GM19324 (cell line): ENCODE data around the gene AHCYL1.

Experiments used
- ATAC-seq: cut with Tn5 transposase; IDR thresholded peaks from one replicate; pipeline ENCODE4 v1.9.1; 2021; ENCODE audit warnings: mild to moderate bottlenecking, moderate library complexity; ENCODE audit not compliant: unreplicated experiment, low FRiP score

The AHCYL1 gene

DNA sequence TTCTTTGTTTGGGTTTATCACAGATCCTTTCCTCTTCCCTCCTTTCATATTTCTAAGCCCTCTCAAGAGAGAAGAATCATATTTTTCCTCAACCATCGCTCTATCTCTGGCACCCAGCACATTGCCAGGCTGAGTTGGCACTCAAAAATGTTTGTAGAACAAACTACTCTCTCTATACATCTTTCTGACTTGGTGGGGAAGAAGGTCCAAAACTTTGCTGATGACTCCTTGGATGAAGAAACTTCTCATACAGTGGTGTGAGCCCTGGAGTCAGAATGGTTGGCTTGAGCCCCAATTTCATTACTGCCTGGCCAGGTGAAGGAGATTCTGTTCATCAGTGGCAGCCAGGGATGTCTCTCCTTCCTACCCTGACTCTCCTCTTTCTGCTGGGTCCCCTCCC is 74.0 kb downstream of the AHCYL1 start:
- ATAC-seq: no peak

GRCh38 chr1:110059133-110059863 is 74.7 kb downstream of the AHCYL1 start:
- ATAC-seq: no peak

DNA sequence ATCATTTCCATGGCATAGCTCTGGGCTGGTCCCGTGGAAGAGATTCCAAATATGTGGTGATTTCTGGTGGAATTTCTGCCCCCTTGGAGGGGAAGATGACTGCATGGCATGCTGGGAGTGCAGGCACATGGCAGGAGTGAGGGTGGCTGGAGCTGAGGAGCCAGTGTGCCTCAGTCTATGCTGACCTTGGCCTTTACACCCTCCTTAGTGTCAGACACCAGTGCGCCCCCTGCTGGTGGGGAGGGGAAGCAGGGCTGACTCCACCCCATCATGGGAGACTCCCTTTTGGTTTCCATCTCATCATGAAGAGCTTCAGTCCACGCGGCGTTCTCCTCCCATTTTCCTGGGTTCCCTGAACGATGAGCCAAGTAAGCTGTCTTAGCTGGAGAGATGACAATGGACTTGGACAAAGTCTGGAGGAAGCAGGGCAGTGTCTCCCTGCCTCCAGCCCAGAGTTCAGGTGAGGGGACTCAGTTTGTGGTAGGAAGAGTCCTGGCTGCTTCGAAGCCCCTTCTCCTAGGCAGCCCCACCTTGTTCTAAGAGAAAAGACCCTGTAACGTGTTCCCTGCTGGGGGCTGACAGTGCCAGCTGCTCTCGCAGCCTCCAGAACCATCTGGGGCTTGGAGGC is 75.6 kb downstream of the AHCYL1 start:
- no peak for ATAC-seq

GRCh38 chr1:110060662-110061060 is 76.1 kb downstream of the AHCYL1 start:
- ATAC-seq: no peak

DNA sequence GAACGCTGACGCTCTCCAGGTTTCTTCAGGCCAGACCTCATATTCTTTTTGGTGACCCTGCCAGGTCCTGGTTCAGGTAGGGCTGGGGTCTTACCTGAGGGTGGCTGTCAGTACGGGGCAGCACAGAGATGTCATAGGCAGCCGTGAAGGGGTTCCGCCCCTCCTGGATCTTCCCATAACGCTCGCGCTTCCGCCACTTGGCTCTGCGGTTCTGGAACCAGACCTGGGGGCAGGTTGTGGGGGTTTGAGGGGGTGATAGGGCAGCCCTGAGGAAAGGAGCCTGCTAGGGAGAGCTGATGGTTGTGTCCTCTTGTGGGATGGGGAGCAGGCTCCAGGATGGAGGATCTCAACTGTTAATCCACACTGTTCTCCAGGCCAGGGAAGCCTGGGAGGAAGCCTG is 76.8 kb downstream of the AHCYL1 start:
- ATAC-seq: no peak

- ATAC-seq: no peak
Observed at GRCh38 chr1:110062612-110063011, 78.0 kb downstream of the AHCYL1 start.

GRCh38 chr1:110063781-110064180 is 79.2 kb downstream of the AHCYL1 start:
- ATAC-seq: no peak

- ATAC-seq: no peak
Observed at GRCh38 chr1:110064576-110065337, 80.2 kb downstream of the AHCYL1 start.

GRCh38 chr1:110065841-110066240 is 81.3 kb downstream of the AHCYL1 start:
- ATAC-seq: no peak

DNA sequence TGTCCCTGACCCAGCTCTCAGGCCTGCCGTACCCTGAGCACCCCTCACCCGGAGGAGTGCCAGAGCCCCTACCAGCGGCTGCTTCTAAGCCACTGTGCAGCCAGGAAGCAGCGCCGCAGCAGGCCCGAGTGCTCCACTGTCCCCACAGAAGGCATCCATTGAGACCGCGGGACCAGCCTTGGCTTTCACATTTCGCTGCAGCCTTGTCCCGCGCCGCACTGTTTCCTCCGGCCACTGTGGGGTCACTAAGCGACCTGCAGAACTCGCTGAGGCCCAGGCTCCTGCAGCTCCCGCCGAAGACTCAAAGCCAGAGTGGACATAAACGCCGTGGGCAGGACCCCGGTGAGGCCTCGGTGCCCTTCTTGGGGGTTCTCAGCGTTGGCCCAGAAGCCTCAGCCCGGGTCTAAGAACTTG is 82.9 kb downstream of the AHCYL1 start:
- no peak for ATAC-seq

- no peak for ATAC-seq
Observed at GRCh38 chr1:110067893-110068645, 83.5 kb downstream of the AHCYL1 start.

DNA sequence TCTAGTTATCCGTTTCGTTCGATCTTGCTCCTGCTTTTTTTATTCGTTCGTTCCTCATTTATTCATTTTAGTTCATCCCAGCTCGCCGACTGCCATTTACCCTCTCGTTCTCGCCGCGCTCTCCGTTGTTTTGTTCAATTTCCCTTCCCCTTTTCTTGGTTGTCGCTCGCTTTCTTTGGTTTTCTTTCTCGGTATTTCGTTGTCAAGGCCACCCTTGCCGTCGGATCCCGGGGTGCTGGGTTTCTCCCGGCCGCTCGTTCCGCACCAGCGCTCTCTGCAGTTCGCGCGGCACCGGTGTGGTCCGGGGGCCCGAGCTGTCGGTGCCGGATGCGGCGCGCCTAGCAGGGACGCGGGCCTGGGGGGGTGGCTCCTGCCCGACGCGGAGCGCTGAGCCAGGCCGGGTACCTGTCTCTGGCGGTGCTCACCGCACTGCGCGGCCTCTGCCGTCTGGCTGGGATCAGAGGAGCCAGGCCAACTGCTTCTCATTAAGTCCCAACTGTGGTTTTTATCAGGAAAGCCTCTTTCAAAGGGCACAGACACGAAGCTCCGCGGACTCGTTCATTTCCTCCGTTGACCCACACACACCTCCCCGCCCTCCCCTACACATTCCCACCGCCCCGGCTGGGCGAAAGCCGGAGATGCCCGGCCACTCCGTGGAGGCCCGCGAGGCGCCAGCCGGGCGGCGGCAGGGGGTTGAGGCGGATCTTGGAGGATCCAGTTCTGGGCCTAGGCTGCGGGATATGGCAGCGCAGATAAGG is 84.3 kb downstream of the AHCYL1 start:
- no peak for ATAC-seq

GRCh38 chr1:110069404-110070281 is 85.1 kb downstream of the AHCYL1 start:
- no peak for ATAC-seq

DNA sequence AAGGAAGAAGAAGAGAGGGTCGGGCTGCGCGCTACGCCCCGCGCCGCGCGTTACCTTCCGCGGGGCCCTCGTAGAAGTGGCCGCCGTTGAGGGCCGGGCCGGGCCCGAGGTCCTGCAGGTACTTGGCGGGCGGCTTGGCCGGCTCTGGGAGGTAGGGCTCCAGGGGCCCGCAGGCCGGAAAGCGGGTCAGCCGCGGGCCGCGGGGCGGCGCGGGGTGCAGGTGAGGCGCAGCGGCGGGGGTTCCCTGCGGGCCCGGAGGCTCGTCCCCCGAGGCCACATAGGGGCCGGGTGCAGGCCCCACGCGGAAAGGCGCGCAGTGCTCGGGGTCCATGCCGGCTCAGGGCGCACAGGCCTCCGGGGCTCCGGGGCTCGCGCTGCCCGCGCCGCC is 85.7 kb downstream of the AHCYL1 start:
- ATAC-seq: no peak

- ATAC-seq: no peak
Observed at GRCh38 chr1:110070671-110071242, 86.2 kb downstream of the AHCYL1 start, which contains the start of gene ALX3. ALX3 (minus strand) TSS chr1:110070672; CDS start chr1:110070612, 60 bp downstream.
